Memory B cell (primary cell): ENCODE measurements around the gene ZNF655.
A peak's percentile ranks its signal among the peaks of the same experiment; 100 is the strongest.

Source experiments
- ATAC-seq: fragments of 150-1000 bp; cut with Tn5 transposase; 2 replicates; pipeline ENCODE4 v1.10.0; 2021; ENCODE audit warnings: low read depth, mild to moderate bottlenecking, moderate library complexity
- DNase-seq, 2 donors: peaks; one replicate each; pipeline ENCODE4 v3.0.0; 2022; ENCODE audit warnings: low spot score in 2 of 2
- H3K27ac Mint-ChIP-seq: one replicate; pipeline ENCODE4 v1.8.0; 2022; ENCODE audit warnings: mild to moderate bottlenecking, moderate library complexity, mixed read lengths
- H3K27me3 Mint-ChIP-seq: one replicate; pipeline ENCODE4 v1.8.0; 2022; ENCODE audit warnings: mixed read lengths
- H3K36me3 Mint-ChIP-seq: one replicate; pipeline ENCODE4 v1.8.0; 2022; ENCODE audit warnings: mild to moderate bottlenecking, mixed read lengths
- H3K4me1 Mint-ChIP-seq: one replicate; pipeline ENCODE4 v1.8.0; 2022; ENCODE audit warnings: mixed read lengths
- H3K4me3 Mint-ChIP-seq: one replicate; pipeline ENCODE4 v1.8.0; 2022; ENCODE audit warnings: mild to moderate bottlenecking, moderate library complexity, mixed read lengths
- H3K9me3 Mint-ChIP-seq: one replicate; pipeline ENCODE4 v1.8.0; 2022; ENCODE audit warnings: mixed read lengths

Gene ZNF655

GRCh38 chr7:99605527-99605926 is 47.1 kb downstream of the ZNF655 start:
- no peaks in the 10 kb centered on the region for H3K9me3 Mint-ChIP-seq
- H3K36me3 Mint-ChIP-seq: peaks cover 3% of the 10 kb centered on the region
- H3K4me3 Mint-ChIP-seq: no peak overlapping the region
- no peak overlapping the region for H3K27ac Mint-ChIP-seq
- peaks cover 3% of the 10 kb centered on the region for H3K27me3 Mint-ChIP-seq
- ATAC-seq (no peak), DNase-seq (no peak)
- no peaks in the 10 kb centered on the region for H3K4me1 Mint-ChIP-seq

GRCh38 chr7:99606531-99606930 is 48.1 kb downstream of the ZNF655 start:
- Mint-ChIP-seq H3K27ac (no peak overlapping the region), H3K27me3 (peaks cover 3% of the 10 kb centered on the region), H3K36me3 (no peaks in the 10 kb centered on the region), H3K4me3 (no peak overlapping the region), H3K9me3 (no peaks in the 10 kb centered on the region), H3K4me1 (no peaks in the 10 kb centered on the region)
- DNase-seq (no peak), ATAC-seq (no peak)

- Mint-ChIP-seq H3K4me1 (no peaks in the 10 kb centered on the region), H3K27me3 (peaks cover 3% of the 10 kb centered on the region), H3K27ac (no peak overlapping the region), H3K9me3 (no peaks in the 10 kb centered on the region), H3K4me3 (no peak overlapping the region), H3K36me3 (no peaks in the 10 kb centered on the region)
- ATAC-seq: no peak
- no peak for DNase-seq
Observed at GRCh38 chr7:99607548-99607947, 49.1 kb downstream of the ZNF655 start.

- no peak for ATAC-seq
- H3K27ac Mint-ChIP-seq: no peak overlapping the region
- peaks cover 18% of the 10 kb centered on the region for H3K4me1 Mint-ChIP-seq
- DNase-seq: no peak
- no peaks in the 10 kb centered on the region for H3K27me3 Mint-ChIP-seq
- peaks cover 6% of the 10 kb centered on the region for H3K36me3 Mint-ChIP-seq
- no peaks in the 10 kb centered on the region for H3K9me3 Mint-ChIP-seq
- H3K4me3 Mint-ChIP-seq: no peak overlapping the region
Observed at GRCh38 chr7:99614495-99614894, 56.1 kb downstream of the ZNF655 start.

- H3K27me3 Mint-ChIP-seq: no peaks in the 10 kb centered on the region
- no peak overlapping the region for H3K27ac Mint-ChIP-seq
- H3K4me3 Mint-ChIP-seq: peak overlapping the region; percentile 99
- DNase-seq: no peak
- H3K4me1 Mint-ChIP-seq: peaks cover 18% of the 10 kb centered on the region
- ATAC-seq: no peak
- H3K36me3 Mint-ChIP-seq: peaks cover 11% of the 10 kb centered on the region
- H3K9me3 Mint-ChIP-seq: no peaks in the 10 kb centered on the region
Observed at GRCh38 chr7:99615989-99616358, 57.5 kb downstream of the ZNF655 start.

GRCh38 chr7:99616359-99617191 is 58.1 kb downstream of the ZNF655 start, which contains the start of gene ZSCAN25:
ZSCAN25 (plus strand) TSS chr7:99616946; CDS start chr7:99619607, 2,661 bp downstream.
- H3K27ac Mint-ChIP-seq: peak within 1 kb of the TSS; percentile 95

GRCh38 chr7:99617192-99617781 is 58.8 kb downstream of the ZNF655 start:
- peaks cover 18% of the 10 kb centered on the region for H3K36me3 Mint-ChIP-seq
- peak overlapping the region; percentile 95 for H3K27ac Mint-ChIP-seq
- ATAC-seq (no peak), DNase-seq (no peak)
- H3K4me1 Mint-ChIP-seq: peaks cover 21% of the 10 kb centered on the region
- H3K9me3 Mint-ChIP-seq: no peaks in the 10 kb centered on the region
- no peaks in the 10 kb centered on the region for H3K27me3 Mint-ChIP-seq
- peak overlapping the region; percentile 99 for H3K4me3 Mint-ChIP-seq

More at GRCh38 chr7:99616359-99617191, 58.1 kb downstream of the ZNF655 start, which contains the start of gene ZSCAN25:
- Mint-ChIP-seq H3K9me3 (no peaks in the 10 kb centered on the region), H3K36me3 (peaks cover 15% of the 10 kb centered on the region), H3K4me1 (peaks cover 21% of the 10 kb centered on the region), H3K27me3 (no peaks in the 10 kb centered on the region), H3K4me3 (peak within 1 kb of the TSS; percentile 99)
- DNase-seq: peak; percentile 81 to 83
- ATAC-seq: peak; percentile 97

- no peak for DNase-seq
- Mint-ChIP-seq H3K4me1 (peaks cover 24% of the 10 kb centered on the region), H3K9me3 (no peaks in the 10 kb centered on the region), H3K27me3 (no peaks in the 10 kb centered on the region), H3K27ac (no peak overlapping the region), H3K36me3 (peaks cover 24% of the 10 kb centered on the region), H3K4me3 (peak overlapping the region; percentile 28)
- ATAC-seq: no peak
Observed at GRCh38 chr7:99618726-99619125, 60.3 kb downstream of the ZNF655 start.

- no peak for DNase-seq
- H3K27me3 Mint-ChIP-seq: no peaks in the 10 kb centered on the region
- no peak overlapping the region for H3K27ac Mint-ChIP-seq
- no peaks in the 10 kb centered on the region for H3K9me3 Mint-ChIP-seq
- no peak overlapping the region for H3K4me3 Mint-ChIP-seq
- peaks cover 26% of the 10 kb centered on the region for H3K36me3 Mint-ChIP-seq
- ATAC-seq: no peak
- peaks cover 24% of the 10 kb centered on the region for H3K4me1 Mint-ChIP-seq
Observed at GRCh38 chr7:99619571-99620130, 61.2 kb downstream of the ZNF655 start.

GRCh38 chr7:99621271-99621670 is 62.8 kb downstream of the ZNF655 start:
- ATAC-seq (no peak), DNase-seq (no peak)
- peaks cover 35% of the 10 kb centered on the region for H3K36me3 Mint-ChIP-seq

GRCh38 chr7:99622596-99622995 is 64.2 kb downstream of the ZNF655 start:
- peaks cover 20% of the 10 kb centered on the region for H3K4me1 Mint-ChIP-seq
- H3K36me3 Mint-ChIP-seq: peaks cover 36% of the 10 kb centered on the region
- no peak overlapping the region for H3K27ac Mint-ChIP-seq
- no peaks in the 10 kb centered on the region for H3K27me3 Mint-ChIP-seq
- DNase-seq (no peak), ATAC-seq (no peak)
- H3K9me3 Mint-ChIP-seq: no peaks in the 10 kb centered on the region
- no peak overlapping the region for H3K4me3 Mint-ChIP-seq

More at GRCh38 chr7:99621271-99621670, 62.8 kb downstream of the ZNF655 start:
- H3K27me3 Mint-ChIP-seq: no peaks in the 10 kb centered on the region
- peaks cover 26% of the 10 kb centered on the region for H3K4me1 Mint-ChIP-seq
- H3K9me3 Mint-ChIP-seq: no peaks in the 10 kb centered on the region
- no peak overlapping the region for H3K27ac Mint-ChIP-seq
- H3K4me3 Mint-ChIP-seq: no peak overlapping the region

GRCh38 chr7:99623091-99623693 is 64.8 kb downstream of the ZNF655 start:
- H3K27ac Mint-ChIP-seq: no peak overlapping the region
- no peaks in the 10 kb centered on the region for H3K27me3 Mint-ChIP-seq
- H3K4me1 Mint-ChIP-seq: peaks cover 15% of the 10 kb centered on the region
- no peak overlapping the region for H3K4me3 Mint-ChIP-seq
- peaks cover 37% of the 10 kb centered on the region for H3K36me3 Mint-ChIP-seq
- ATAC-seq (no peak), DNase-seq (no peak)
- no peaks in the 10 kb centered on the region for H3K9me3 Mint-ChIP-seq

- no peak for ATAC-seq
- no peaks in the 10 kb centered on the region for H3K27me3 Mint-ChIP-seq
- peaks cover 42% of the 10 kb centered on the region for H3K36me3 Mint-ChIP-seq
- no peak for DNase-seq
- H3K9me3 Mint-ChIP-seq: no peaks in the 10 kb centered on the region
- peaks cover 14% of the 10 kb centered on the region for H3K4me1 Mint-ChIP-seq
- no peak overlapping the region for H3K4me3 Mint-ChIP-seq
- no peak overlapping the region for H3K27ac Mint-ChIP-seq
Observed at GRCh38 chr7:99623702-99624447, 65.4 kb downstream of the ZNF655 start.
